ENCODE data around the gene DLL3.
"Not testable (repeated sequence)": the region's sequence is repeated elsewhere in the genome, so short reads cannot be mapped to it uniquely, and the experiment has no call there.

Gene DLL3

DNA sequence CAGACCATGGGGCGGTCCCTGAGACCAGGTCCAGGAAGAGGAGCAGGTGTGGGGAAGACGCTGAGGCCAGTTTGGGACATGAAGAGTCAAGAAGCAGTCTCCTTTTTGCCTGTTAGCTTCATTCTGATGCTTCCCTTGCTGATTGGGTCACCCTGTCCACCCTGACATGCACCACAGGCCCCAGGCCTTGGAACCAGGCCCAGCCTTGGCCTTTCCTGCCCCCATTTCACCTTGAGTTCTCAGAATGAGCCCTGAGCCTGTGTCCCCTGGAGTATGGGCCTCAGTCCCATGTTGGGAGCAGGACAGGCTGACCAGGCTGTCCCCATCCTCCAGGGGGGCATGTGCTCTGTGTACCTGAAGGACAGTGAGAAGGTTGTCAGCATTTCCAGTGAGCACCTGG lies 23.0 kb upstream of the DLL3 start:
- H3K4me3 ChIP-seq (ENCODE audit: low read depth, low read length) = no peak overlapping the region
- TF ChIP-seq, protein P1, sequence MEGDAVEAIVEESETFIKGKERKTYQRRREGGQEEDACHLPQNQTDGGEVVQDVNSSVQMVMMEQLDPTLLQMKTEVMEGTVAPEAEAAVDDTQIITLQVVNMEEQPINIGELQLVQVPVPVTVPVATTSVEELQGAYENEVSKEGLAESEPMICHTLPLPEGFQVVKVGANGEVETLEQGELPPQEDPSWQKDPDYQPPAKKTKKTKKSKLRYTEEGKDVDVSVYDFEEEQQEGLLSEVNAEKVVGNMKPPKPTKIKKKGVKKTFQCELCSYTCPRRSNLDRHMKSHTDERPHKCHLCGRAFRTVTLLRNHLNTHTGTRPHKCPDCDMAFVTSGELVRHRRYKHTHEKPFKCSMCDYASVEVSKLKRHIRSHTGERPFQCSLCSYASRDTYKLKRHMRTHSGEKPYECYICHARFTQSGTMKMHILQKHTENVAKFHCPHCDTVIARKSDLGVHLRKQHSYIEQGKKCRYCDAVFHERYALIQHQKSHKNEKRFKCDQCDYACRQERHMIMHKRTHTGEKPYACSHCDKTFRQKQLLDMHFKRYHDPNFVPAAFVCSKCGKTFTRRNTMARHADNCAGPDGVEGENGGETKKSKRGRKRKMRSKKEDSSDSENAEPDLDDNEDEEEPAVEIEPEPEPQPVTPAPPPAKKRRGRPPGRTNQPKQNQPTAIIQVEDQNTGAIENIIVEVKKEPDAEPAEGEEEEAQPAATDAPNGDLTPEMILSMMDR (IDR thresholded peaks at IDR 0.05; ENCODE audit: control insufficient read depth, extremely low read depth, insufficient read depth) = no peak
- no peak for DNase-seq (ENCODE audit: low read depth)

GRCh38 chr19:39479319-39479801 lies 19.4 kb upstream of the DLL3 start:
- H3K4me3 ChIP-seq (ENCODE audit: low read depth, low read length); DNase-seq (ENCODE audit: low read depth): not testable (repeated sequence)

DNA sequence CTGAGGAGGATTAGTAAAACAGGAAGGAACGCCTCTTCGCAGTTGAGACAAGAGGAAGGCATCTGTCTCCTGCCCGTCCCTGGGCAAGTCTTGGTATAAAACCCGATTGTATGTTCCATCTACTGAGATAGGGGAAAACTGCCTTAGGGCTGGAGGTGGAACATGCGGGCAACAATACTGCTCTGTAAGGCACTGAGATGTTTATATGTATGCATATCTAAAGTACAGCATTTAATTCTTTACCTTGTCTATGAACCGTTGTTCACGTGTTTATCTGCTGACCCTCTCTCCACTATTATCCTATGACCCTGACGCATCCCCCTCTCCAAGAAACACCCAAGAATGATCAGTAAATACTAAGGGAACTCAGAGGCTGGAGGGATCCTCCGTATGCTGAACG lies 18.8 kb upstream of the DLL3 start:
- TF ChIP-seq, protein P1 (IDR thresholded peaks at IDR 0.05; ENCODE audit: control insufficient read depth, extremely low read depth, insufficient read depth) = no peak
- peak overlapping the region; percentile 97 for H3K4me3 ChIP-seq (ENCODE audit: low read depth, low read length)
- DNase-seq (ENCODE audit: low read depth) = no peak

DNA sequence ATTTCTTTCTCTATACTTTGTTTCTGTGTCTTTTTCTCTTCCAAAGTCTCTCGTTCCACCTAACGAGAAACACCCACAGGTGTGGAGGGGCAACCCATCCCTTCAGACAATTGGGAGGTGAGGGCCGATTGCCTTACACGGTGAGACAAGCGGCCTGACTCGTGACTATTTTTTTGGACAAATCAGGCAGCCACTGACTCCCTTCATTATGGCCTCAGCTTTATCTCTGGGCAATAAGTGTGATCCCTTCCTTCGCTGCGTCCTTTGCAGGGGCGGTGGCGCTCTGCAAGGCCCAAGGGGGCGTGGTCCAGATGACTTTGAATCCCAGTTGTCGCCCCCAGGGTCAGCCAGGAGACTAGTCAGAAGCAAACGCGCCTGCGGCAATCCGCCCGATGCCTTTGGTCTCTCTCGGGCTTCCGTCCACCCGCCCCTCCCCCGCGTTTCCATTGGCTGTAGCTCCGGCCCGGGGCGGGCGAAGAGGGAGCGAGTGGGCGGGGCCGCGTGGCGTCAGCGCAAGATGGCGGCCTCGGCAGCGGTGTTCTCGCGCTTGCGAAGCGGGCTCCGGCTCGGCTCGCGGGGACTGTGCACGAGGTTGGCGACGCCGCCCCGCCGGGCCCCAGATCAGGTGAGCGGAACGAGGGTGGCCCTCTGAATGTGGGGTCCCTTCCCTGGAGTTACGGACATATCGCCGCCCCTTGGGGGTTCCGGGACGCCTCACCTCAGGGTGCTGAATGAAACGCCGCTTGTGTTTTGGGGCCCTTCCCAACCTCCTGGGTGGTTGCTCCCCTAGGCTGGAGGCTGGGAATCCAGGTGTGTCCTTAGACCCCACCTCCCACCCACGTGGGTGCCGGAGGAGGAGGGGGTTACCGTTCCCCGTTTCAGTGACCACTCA lies 18.2 kb upstream of the DLL3 start, which contains the start of gene TIMM50:
TIMM50 (plus strand) TSS at position 502 of the 892 bp plus-strand sequence; CDS start at position 518, 16 bp downstream.
- peak within 1 kb of the TSS; percentile 97 for H3K4me3 ChIP-seq (ENCODE audit: low read depth, low read length)
- TF ChIP-seq, protein P1 (IDR thresholded peaks at IDR 0.05; ENCODE audit: control insufficient read depth, extremely low read depth, insufficient read depth) = no peak

DNA sequence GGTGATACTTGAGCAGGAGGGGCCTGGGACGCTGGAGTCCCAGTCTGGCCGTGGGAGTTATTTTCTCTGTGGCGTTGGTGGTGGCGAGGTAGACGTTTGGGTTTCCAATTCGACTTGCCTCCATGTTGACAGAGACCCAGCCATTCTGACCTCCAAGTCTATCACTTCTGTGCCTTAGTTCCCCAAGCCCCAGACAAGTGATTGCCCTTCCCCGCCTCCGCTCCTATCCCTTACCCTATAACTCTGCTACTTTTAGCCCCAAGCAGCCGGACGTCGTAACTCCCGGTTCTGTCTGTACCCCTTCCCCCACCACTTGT lies 17.6 kb upstream of the DLL3 start:
- TF ChIP-seq, protein P1 (IDR thresholded peaks at IDR 0.05; ENCODE audit: control insufficient read depth, extremely low read depth, insufficient read depth) = no peak
- peak overlapping the region; percentile 97 for H3K4me3 ChIP-seq (ENCODE audit: low read depth, low read length)
- DNase-seq (ENCODE audit: low read depth) = no peak

More for the DNA sequence above, 18.2 kb upstream of the DLL3 start, which contains the start of gene TIMM50:
- DNase-seq (ENCODE audit: low read depth) = peak; percentile 87

GRCh38 chr19:39481676-39482075 lies 17.1 kb upstream of the DLL3 start:
- no peak for DNase-seq (ENCODE audit: low read depth)
- TF ChIP-seq, protein P1 (IDR thresholded peaks at IDR 0.05; ENCODE audit: control insufficient read depth, extremely low read depth, insufficient read depth) = no peak
- H3K4me3 ChIP-seq (ENCODE audit: low read depth, low read length) = peak overlapping the region; percentile 97

DNA sequence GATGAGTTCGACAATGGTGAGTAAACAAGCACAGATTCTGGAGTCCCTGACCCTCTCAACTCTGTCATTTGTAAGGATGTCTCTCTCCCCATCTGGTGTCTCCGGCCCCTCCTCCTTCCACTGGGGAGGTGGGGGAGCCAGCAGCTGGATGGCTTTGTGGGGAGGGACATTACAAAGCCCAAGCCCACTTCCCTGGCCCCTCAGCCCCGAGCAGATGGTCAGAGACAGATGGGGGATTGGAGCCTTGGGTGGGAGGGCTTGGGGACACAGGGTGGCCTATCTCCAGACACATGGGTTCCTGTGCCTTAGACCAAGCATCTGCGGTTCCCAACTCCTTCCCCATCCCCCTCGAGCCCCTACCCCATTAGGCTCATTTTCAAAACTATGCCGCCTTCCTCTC lies 15.6 kb upstream of the DLL3 start:
- no peak for DNase-seq (ENCODE audit: low read depth)
- TF ChIP-seq, protein P1 (IDR thresholded peaks at IDR 0.05; ENCODE audit: control insufficient read depth, extremely low read depth, insufficient read depth) = no peak
- H3K4me3 ChIP-seq (ENCODE audit: low read depth, low read length) = no peak overlapping the region
